HEK293 (cell line): ENCODE measurements around the gene KLHDC7B.

Source experiments
- BCL11B ChIP-seq: fragments of 450-650 bp; formaldehyde crosslinking; IDR thresholded peaks from 2 replicates; pipeline ENCODE4 v1.5.1; 2016; ENCODE audit warnings: low read depth, missing biosample characterization, missing genetic modification characterization
- HOXA7 ChIP-seq: sonication (generic); formaldehyde crosslinking; IDR thresholded peaks from 2 replicates; pipeline ENCODE4 v1.8.1; 2022; ENCODE audit warnings: missing genetic modification reagents, borderline replicate concordance
- HOXC10 ChIP-seq: sonication (generic); formaldehyde crosslinking; IDR thresholded peaks from 2 replicates; pipeline ENCODE4 v1.8.1; 2023; ENCODE audit warnings: mild to moderate bottlenecking, missing genetic modification reagents
- MEIS1 ChIP-seq: sonication (generic); formaldehyde crosslinking; IDR thresholded peaks from 2 replicates; pipeline ENCODE4 v1.8.1; 2022; ENCODE audit warnings: missing genetic modification reagents, mild to moderate bottlenecking, borderline replicate concordance
- MYNN ChIP-seq: fragments of 450-650 bp; formaldehyde crosslinking; IDR thresholded peaks from 2 replicates; pipeline ENCODE4 v1.5.1; 2016; ENCODE audit warnings: missing biosample characterization, missing genetic modification characterization, borderline replicate concordance
- PBX3 ChIP-seq: sonication (generic); formaldehyde crosslinking; IDR thresholded peaks from 2 replicates; pipeline ENCODE4 v1.8.1; 2022; ENCODE audit warnings: mild to moderate bottlenecking, moderate library complexity, missing genetic modification reagents
- REST ChIP-seq: fragments of 450-650 bp; formaldehyde crosslinking; IDR thresholded peaks from 2 replicates; pipeline ENCODE4 v1.5.1; 2016; ENCODE audit warnings: missing biosample characterization, missing genetic modification characterization
- SCRT1 ChIP-seq: fragments of 450-650 bp; formaldehyde crosslinking; IDR thresholded peaks from 2 replicates; pipeline ENCODE4 v1.5.1; 2016; ENCODE audit warnings: missing biosample characterization, missing genetic modification characterization, borderline replicate concordance
- SP3 ChIP-seq: fragments of 450-650 bp; formaldehyde crosslinking; IDR thresholded peaks from 2 replicates; pipeline ENCODE4 v1.5.1; 2016; ENCODE audit warnings: missing biosample characterization, missing genetic modification characterization
- YY1 ChIP-seq: fragments of 450-650 bp; formaldehyde crosslinking; IDR thresholded peaks from 2 replicates; pipeline ENCODE4 v1.5.1; 2018; ENCODE audit warnings: missing biosample characterization, missing genetic modification characterization
- ZNF121 ChIP-seq: fragments of 450-650 bp; formaldehyde crosslinking; IDR thresholded peaks from 2 replicates; pipeline ENCODE4 v1.5.1; 2016; ENCODE audit warnings: missing biosample characterization, missing genetic modification characterization
- ZNF132 ChIP-seq: fragments of 450-650 bp; formaldehyde crosslinking; IDR thresholded peaks from 2 replicates; pipeline ENCODE4 v1.5.1; 2017; ENCODE audit warnings: missing biosample characterization, missing genetic modification characterization, borderline replicate concordance
- ZNF148 ChIP-seq: fragments of 450-650 bp; formaldehyde crosslinking; IDR thresholded peaks from 2 replicates; pipeline ENCODE4 v1.5.0; 2017; ENCODE audit warnings: missing biosample characterization, missing genetic modification characterization, borderline replicate concordance
- ZNF280C ChIP-seq: fragments of 450-650 bp; formaldehyde crosslinking; IDR thresholded peaks from 2 replicates; pipeline ENCODE4 v1.5.1; 2016; ENCODE audit warnings: missing biosample characterization, missing genetic modification characterization
- ZNF354C ChIP-seq: fragments of 450-650 bp; formaldehyde crosslinking; IDR thresholded peaks from 2 replicates; pipeline ENCODE4 v1.5.1; 2016; ENCODE audit warnings: missing biosample characterization, missing genetic modification characterization, low read depth, borderline replicate concordance
- ZNF416 ChIP-seq: fragments of 450-650 bp; formaldehyde crosslinking; IDR thresholded peaks from 2 replicates; pipeline ENCODE4 v1.5.1; 2016; ENCODE audit warnings: missing biosample characterization, missing genetic modification characterization
- ZNF510 ChIP-seq: fragments of 450-650 bp; formaldehyde crosslinking; IDR thresholded peaks from 2 replicates; pipeline ENCODE4 v1.5.1; 2018; ENCODE audit warnings: mild to moderate bottlenecking, missing genetic modification characterization, missing biosample characterization; ENCODE audit not compliant: insufficient replicate concordance
- ZNF513 ChIP-seq: fragments of 450-650 bp; IDR thresholded peaks from 2 replicates; pipeline ENCODE4 v1.5.1; 2018; ENCODE audit warnings: missing biosample characterization, missing genetic modification characterization
- ZNF544 ChIP-seq: fragments of 450-650 bp; formaldehyde crosslinking; IDR thresholded peaks from 2 replicates; pipeline ENCODE4 v1.5.0; 2017; ENCODE audit warnings: missing biosample characterization, missing genetic modification characterization
- ZNF561 ChIP-seq: fragments of 450-650 bp; IDR thresholded peaks from 2 replicates; pipeline ENCODE4 v1.5.1; 2018; ENCODE audit warnings: missing biosample characterization, missing genetic modification characterization, borderline replicate concordance
- ZNF621 ChIP-seq: fragments of 450-650 bp; formaldehyde crosslinking; IDR thresholded peaks from 2 replicates; pipeline ENCODE4 v1.5.1; 2017; ENCODE audit warnings: missing biosample characterization, missing genetic modification characterization
- ZNF626 ChIP-seq: fragments of 450-650 bp; sonication (Bioruptor Pico); formaldehyde crosslinking; IDR thresholded peaks from 2 replicates; pipeline ENCODE4 v1.5.1; 2018; ENCODE audit warnings: missing biosample characterization, missing genetic modification characterization, inconsistent platforms
- ZNF645 ChIP-seq: fragments of 450-650 bp; formaldehyde crosslinking; IDR thresholded peaks from 2 replicates; pipeline ENCODE4; 2016; ENCODE audit warnings: missing biosample characterization, missing genetic modification characterization
- ZNF660 ChIP-seq: fragments of 450-650 bp; IDR thresholded peaks from 2 replicates; pipeline ENCODE4 v1.5.1; 2018; ENCODE audit warnings: missing biosample characterization, mild to moderate bottlenecking, missing genetic modification characterization
- ZNF664 ChIP-seq: fragments of 450-650 bp; formaldehyde crosslinking; IDR thresholded peaks from 2 replicates; pipeline ENCODE4 v1.5.1; 2016; ENCODE audit warnings: missing biosample characterization, missing genetic modification characterization
- ZNF670 ChIP-seq: fragments of 450-650 bp; formaldehyde crosslinking; IDR thresholded peaks from 2 replicates; pipeline ENCODE4 v1.5.1; 2016; ENCODE audit warnings: missing biosample characterization, missing genetic modification characterization, low read depth
- ZNF843 ChIP-seq: fragments of 450-650 bp; formaldehyde crosslinking; IDR thresholded peaks from 2 replicates; pipeline ENCODE4 v1.5.1; 2016; ENCODE audit warnings: missing biosample characterization, missing genetic modification characterization
- ZSCAN16 ChIP-seq: fragments of 450-650 bp; formaldehyde crosslinking; IDR thresholded peaks from 2 replicates; pipeline ENCODE4 v1.5.1; 2016; ENCODE audit warnings: missing biosample characterization, missing genetic modification characterization

Gene KLHDC7B

GRCh38 chr22:50583294-50583861 is 37.7 kb downstream of the KLHDC7B start (continued):
- TF ChIP-seq ZNF148 (tag by site-specific recombination) (no peak), HOXC10 (CRISPR knock-in tag) (no peak), SP3 (tag by site-specific recombination) (no peak), ZNF544 (tag by site-specific recombination) (no peak), SCRT1 (no peak), ZNF843 (tag by site-specific recombination) (no peak), ZNF510 (no peak), MYNN (tag by site-specific recombination) (no peak), ZNF645 (no peak), ZNF670 (tag by site-specific recombination) (no peak), BCL11B (tag by site-specific recombination) (no peak), REST (tag by site-specific recombination) (no peak), PBX3 (CRISPR knock-in tag) (no peak), ZSCAN16 (no peak), YY1 (tag by site-specific recombination) (no peak), HOXA7 (CRISPR knock-in tag) (no peak), ZNF621 (tag by site-specific recombination) (no peak), ZNF626 (no peak), ZNF664 (tag by site-specific recombination) (no peak), ZNF660 (tag by site-specific recombination) (no peak), ZNF354C (tag by site-specific recombination) (no peak), ZNF132 (tag by site-specific recombination) (no peak), ZNF561 (tag by site-specific recombination) (no peak; the same call in 1 of the 2 replicates), ZNF280C (tag by site-specific recombination) (no peak), ZNF416 (tag by site-specific recombination) (no peak), ZNF121 (peak; percentile 6; the same call in 1 of the 2 replicates), MEIS1 (CRISPR knock-in tag) (no peak), ZNF513 (tag by site-specific recombination) (no peak)
